GM12891 (cell line): ENCODE results near the gene FRMD6.
A peak's percentile ranks its signal among the peaks of the same experiment; 100 is the strongest.
"Not testable (repeated sequence)": the region's sequence is repeated elsewhere in the genome, so short reads cannot be mapped to it uniquely, and the experiment has no call there.

Experiments
- DNase-seq: peaks from one replicate; pipeline ENCODE4 v3.0.0; 2011; ENCODE audit warnings: low spot score; ENCODE audit not compliant: insufficient read length
- FAIRE-seq: peaks from 2 replicates; lab custom pipeline; 2011; peaks lifted over from hg19 to GRCh38; lab: Jason Lieb, UNC
- PAX5 ChIP-seq: IDR thresholded peaks from 2 replicates; pipeline ENCODE4 v1.6.1; 2011; ENCODE audit warnings: low read length, moderate library complexity, mild to moderate bottlenecking; ENCODE audit not compliant: insufficient read depth, severe bottlenecking
- POLR2A ChIP-seq: IDR thresholded peaks from 2 replicates; pipeline ENCODE4 v1.6.1; 2011; ENCODE audit warnings: low read depth, low read length, control low read depth
- POLR2AphosphoS5 ChIP-seq: IDR thresholded peaks from 2 replicates; pipeline ENCODE4 v1.6.1; 2011; ENCODE audit warnings: low read depth, low read length, control low read depth
- POU2F2 ChIP-seq: IDR thresholded peaks from 2 replicates; pipeline ENCODE4 v1.6.1; 2011; ENCODE audit warnings: low read depth, mild to moderate bottlenecking, control low read depth, low read length, moderate library complexity
- SPI1 ChIP-seq: IDR thresholded peaks from 2 replicates; pipeline ENCODE4 v1.6.1; 2011; ENCODE audit warnings: low read depth, low read length, control low read depth
- TAF1 ChIP-seq: IDR thresholded peaks from 2 replicates; pipeline ENCODE4 v1.6.1; 2011; ENCODE audit warnings: low read depth, low read length, control low read depth

Gene FRMD6

GRCh38 chr14:51730098-51730497, 78.4 kb downstream of the FRMD6 start:
- DNase-seq: no peak
- no peak for FAIRE-seq
- TF ChIP-seq POLR2AphosphoS5: no peak
- peak; percentile 51; the same call in 1 of the 2 replicates for TF ChIP-seq SPI1

DNA sequence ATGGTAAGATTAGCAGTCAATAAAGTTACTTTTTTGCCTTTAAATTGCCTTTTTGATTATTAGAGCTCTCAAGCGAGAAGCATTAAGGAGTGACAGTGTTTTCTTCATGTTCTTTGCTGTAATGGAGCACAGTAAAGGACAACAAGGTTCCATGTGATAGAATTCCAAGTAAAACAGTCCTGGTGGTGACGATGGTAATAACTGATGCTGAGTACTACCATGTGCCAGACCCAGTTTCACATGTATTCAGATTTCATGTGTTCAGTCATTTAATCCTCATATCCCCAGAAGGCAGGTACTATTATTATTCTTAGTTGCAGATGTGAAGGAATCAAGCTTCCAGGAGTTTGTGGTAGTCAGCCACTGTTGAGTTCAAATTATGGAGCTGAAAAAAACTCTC, 79.0 kb downstream of the FRMD6 start:
- FAIRE-seq (no peak), DNase-seq (no peak)

GRCh38 chr14:51732494-51733112, 80.9 kb downstream of the FRMD6 start:
- DNase-seq: no peak
- no peak for FAIRE-seq
- TF ChIP-seq POLR2A: no peak
- TF ChIP-seq POU2F2: no peak
- TF ChIP-seq TAF1: no peak
- TF ChIP-seq SPI1: no peak

More for the DNA sequence above, 79.0 kb downstream of the FRMD6 start:
- TF ChIP-seq SPI1 (no peak), POLR2AphosphoS5 (no peak), PAX5 (no peak), POU2F2 (no peak), TAF1 (no peak), POLR2A (no peak)

DNA sequence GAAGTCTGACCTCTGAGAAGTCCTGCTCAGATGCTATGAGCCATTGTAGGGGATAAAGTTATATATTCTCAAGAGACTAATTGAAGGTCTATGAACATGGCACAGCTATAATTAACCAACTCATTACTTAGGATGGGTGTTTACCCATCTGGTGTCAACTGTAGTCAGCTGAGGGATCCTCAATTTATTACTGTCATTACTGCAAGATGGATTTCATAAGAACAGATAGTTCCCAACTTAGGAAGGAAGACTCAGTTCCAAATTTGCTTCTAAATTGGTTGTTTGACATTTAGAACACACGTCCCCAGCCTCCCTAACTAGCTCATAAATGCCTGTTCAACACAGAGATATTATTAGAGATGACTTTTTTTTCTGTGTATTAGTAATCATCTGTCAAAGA, 81.4 kb downstream of the FRMD6 start:
- TF ChIP-seq POU2F2 (no peak), PAX5 (no peak), POLR2A (no peak), POLR2AphosphoS5 (no peak), SPI1 (no peak), TAF1 (no peak)
- no peak for DNase-seq

GRCh38 chr14:51735851-51736250, 84.1 kb downstream of the FRMD6 start:
- TF ChIP-seq TAF1: no peak
- no peak for TF ChIP-seq PAX5
- TF ChIP-seq POLR2AphosphoS5: no peak
- no peak for FAIRE-seq

More for the DNA sequence above, 81.4 kb downstream of the FRMD6 start:
- no peak for FAIRE-seq

GRCh38 chr14:51738754-51739153, 87.0 kb downstream of the FRMD6 start:
- FAIRE-seq (no peak), DNase-seq (peak; percentile 13)
- TF ChIP-seq POLR2A (no peak), POU2F2 (no peak), TAF1 (no peak), SPI1 (no peak), PAX5 (no peak), POLR2AphosphoS5 (no peak)

More at GRCh38 chr14:51735851-51736250, 84.1 kb downstream of the FRMD6 start:
- DNase-seq: no peak

GRCh38 chr14:51743588-51744000, 91.9 kb downstream of the FRMD6 start:
- DNase-seq: no peak
- TF ChIP-seq SPI1 (no peak), PAX5 (no peak), POU2F2 (no peak), TAF1 (no peak), POLR2A (no peak)
- no peak for FAIRE-seq

DNA sequence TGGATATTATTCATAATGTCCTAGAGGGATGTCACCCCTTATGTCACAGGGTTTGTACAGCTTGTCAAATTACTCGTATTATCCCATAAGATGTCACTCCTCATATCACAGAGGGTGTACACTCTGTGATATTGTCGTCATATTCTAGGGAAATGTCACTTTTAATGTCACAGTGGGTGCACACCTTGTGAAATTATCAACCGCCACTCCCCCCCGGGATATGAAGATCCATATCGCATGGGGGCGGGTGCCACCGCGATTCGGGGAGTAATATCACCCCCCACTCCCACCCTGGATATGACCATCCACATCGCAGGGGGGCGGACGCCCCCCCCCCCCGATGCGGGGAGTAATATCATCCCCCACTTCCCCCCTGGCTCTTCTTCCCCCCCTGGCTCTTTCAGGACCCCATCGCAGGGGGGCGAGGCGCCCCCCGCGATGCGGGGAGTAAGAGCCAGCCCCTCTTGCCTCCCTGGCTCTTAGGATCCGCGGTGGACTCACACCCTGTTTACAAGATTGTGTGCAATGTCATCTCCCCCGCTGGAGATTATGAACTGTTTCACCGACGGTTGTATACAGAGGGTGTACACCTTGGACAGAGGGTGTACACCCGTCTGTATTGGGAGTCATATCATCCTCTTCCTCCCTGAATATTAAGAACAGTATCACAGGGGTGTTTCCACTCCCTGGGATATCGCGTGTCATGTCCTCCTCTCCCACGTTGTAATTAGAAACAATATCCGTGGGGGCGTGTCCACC, 92.8 kb downstream of the FRMD6 start:
- no peak for DNase-seq
- FAIRE-seq: no peak
- TF ChIP-seq POLR2A: no peak
- no peak for TF ChIP-seq TAF1
- TF ChIP-seq SPI1: no peak
- TF ChIP-seq PAX5: no peak
- no peak for TF ChIP-seq POLR2AphosphoS5
- TF ChIP-seq POU2F2: no peak

DNA sequence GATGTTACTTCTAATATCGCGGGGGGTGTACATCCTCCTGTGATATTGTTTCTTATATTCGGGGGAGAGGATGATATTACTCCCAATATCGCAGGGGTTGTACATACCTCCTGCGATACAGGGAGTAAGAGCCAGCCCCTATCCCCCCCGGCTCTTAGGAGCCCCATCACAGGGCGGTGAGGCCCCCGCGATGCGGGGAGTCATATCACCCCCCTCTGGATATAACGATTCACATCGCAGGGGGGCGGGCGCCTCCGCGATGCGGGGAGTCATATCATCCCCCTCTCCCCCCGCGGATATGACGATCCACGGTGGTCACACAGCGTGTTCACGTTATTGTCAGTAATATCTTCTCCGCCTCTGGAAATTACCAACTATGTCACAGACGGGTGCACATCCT, 95.1 kb downstream of the FRMD6 start:
- not testable (repeated sequence) for FAIRE-seq

GRCh38 chr14:51750542-51750941, 98.8 kb downstream of the FRMD6 start:
- TF ChIP-seq PAX5 (no peak), POU2F2 (no peak), SPI1 (no peak), POLR2AphosphoS5 (no peak), TAF1 (no peak), POLR2A (no peak)
- DNase-seq: no peak
- FAIRE-seq: no peak

More for the DNA sequence above, 95.1 kb downstream of the FRMD6 start:
- DNase-seq: not testable (repeated sequence)

- DNase-seq, FAIRE-seq: not testable (repeated sequence)
Measured at GRCh38 chr14:51751611-51752345, 100.1 kb downstream of the FRMD6 start.

- not testable (repeated sequence) for FAIRE-seq, DNase-seq
Measured at GRCh38 chr14:51757756-51758155, 106.0 kb downstream of the FRMD6 start.
